Thoracic aorta endothelial cell (primary cell): ENCODE data around the gene OR11L1. TPM values are rescaled to one million over a fixed set of nuclear protein-coding genes. Genes with fewer than 3 reads are reported as not detected.

Source experiments
- total RNA-seq: library from RNA; depleted of rRNA; stranded (reverse); fragments of >200 nt; gene quantifications from 2 replicates; pipeline ENCODE4 v1.2.3, GENCODE V29; 2012

The OR11L1 gene
- total RNA-seq: not detected in 2 replicates

GRCh38 chr1:247841796-247842195 lies at the start of gene OR11L1:
TSS of gene OR11L1 (minus strand) at chr1:247841896. CDS start at chr1:247841896, 0 bp downstream.

GRCh38 chr1:247857069-247857984 lies 15.6 kb upstream of the OR11L1 start, which contains the start of gene TRIM58:
TSS of gene TRIM58 (plus strand) at chr1:247857187. CDS start at chr1:247857247, 60 bp downstream.

DNA sequence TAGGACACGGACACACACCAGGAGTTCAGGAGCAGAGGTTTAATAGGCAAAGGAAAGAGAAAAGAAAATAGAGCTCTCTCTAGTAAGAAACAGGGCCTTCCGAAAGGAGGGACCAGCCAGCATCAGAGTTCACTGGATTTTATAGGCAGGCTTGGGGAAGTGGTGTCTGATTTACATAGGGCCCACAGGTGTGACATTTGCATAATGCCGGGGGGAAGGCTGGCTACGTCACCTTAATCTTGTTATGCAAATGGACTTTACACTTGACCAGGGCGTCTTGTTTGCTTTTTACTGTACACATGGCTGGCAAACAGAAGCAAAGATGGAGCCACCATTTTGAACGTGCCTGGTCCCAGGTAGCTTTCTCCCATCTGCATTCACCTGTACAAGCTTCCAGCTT lies 17.7 kb downstream of the OR11L1 start, which contains the start of gene OR14A16:
Gene OR14A16 (minus strand): TSS at position 97 of the 400 bp plus-strand sequence. CDS start 8,390 bp downstream, outside the sequence.

Other genes starting within 250 kb of the OR11L1 start
- not detected in 2 replicates for gene OR2G3, start 236.3 kb downstream of the OR11L1 start, total RNA-seq
- not detected in 2 replicates for gene OR13G1, start 162.2 kb downstream of the OR11L1 start, total RNA-seq
- not detected in 2 replicates for gene OR6F1, start 125.2 kb downstream of the OR11L1 start, total RNA-seq
- gene OR14K1, start 103.3 kb downstream of the OR11L1 start, total RNA-seq: not detected in 2 replicates
- gene OR14A2, start 93.8 kb downstream of the OR11L1 start, total RNA-seq: not detected in 2 replicates
- not detected in 2 replicates for gene OR1C1, start 81.3 kb downstream of the OR11L1 start, total RNA-seq
- not detected in 2 replicates for gene OR14A16, start 17.8 kb downstream of the OR11L1 start, total RNA-seq
- 0.40 and 0.43 TPM in 2 replicates for gene TRIM58, start 15.3 kb upstream of the OR11L1 start, total RNA-seq
- not detected in 2 replicates for gene OR2W3, start 53.7 kb upstream of the OR11L1 start, total RNA-seq
- gene OR2T8, start 78.4 kb upstream of the OR11L1 start, total RNA-seq: not detected in 2 replicates
- gene OR2AJ1, start 83.0 kb upstream of the OR11L1 start, total RNA-seq: not detected in 2 replicates
- not detected in 2 replicates for gene OR2L8, start 107.0 kb upstream of the OR11L1 start, total RNA-seq
- not detected in 2 replicates for gene OR2AK2, start 123.3 kb upstream of the OR11L1 start, total RNA-seq
- not detected in 2 replicates for gene OR2L5, start 171.8 kb upstream of the OR11L1 start, total RNA-seq
- not detected in 2 replicates for gene OR2L2, start 188.2 kb upstream of the OR11L1 start, total RNA-seq
- not detected in 2 replicates for gene OR2L3, start 204.9 kb upstream of the OR11L1 start, total RNA-seq